NK-92 (cell line): ENCODE data around the gene ANKRD13C.
"Not testable (repeated sequence)": the region's sequence is repeated elsewhere in the genome, so short reads cannot be mapped to it uniquely, and the experiment has no call there.

Experiments
- DNase-seq: peaks from one replicate; lab custom pipeline; 2025; ENCODE audit not compliant: unreplicated experiment; lab: John Stamatoyannopoulos, UW

ANKRD13C gene

DNA sequence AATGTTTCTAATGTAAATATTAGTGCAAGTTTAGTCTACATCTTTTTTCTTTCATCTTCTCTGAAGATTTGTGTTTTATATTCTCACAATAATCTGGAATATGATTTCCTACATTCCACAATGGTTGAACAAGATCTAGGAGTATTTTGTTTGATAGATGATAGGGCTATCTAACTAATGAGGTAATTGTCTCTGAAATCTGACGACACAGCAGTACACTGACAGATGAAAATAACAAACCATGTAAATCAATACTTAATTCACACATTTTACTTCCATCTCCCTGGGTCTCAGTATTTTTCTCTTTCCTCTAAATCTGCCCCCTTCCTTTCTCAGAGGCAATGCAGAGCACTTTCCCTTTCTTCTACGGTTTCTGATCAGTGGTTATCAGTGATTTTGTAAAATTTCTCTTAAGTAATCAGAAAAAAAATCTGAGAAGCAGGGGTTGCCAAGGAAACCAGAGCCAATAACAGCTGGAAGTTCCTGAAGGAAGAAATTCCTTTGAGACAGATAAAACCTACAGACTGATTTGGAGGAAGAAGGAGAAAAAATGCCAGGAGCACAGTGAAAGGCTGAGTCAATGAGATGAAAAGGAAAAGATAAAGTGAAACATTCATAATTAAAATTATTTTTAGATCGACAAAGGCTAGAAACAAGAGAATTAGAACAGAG, 7.3 kb upstream of the ANKRD13C start:
- no peak for DNase-seq

GRCh38 chr1:70360321-70360720, 5.8 kb upstream of the ANKRD13C start:
- no peak for DNase-seq

DNA sequence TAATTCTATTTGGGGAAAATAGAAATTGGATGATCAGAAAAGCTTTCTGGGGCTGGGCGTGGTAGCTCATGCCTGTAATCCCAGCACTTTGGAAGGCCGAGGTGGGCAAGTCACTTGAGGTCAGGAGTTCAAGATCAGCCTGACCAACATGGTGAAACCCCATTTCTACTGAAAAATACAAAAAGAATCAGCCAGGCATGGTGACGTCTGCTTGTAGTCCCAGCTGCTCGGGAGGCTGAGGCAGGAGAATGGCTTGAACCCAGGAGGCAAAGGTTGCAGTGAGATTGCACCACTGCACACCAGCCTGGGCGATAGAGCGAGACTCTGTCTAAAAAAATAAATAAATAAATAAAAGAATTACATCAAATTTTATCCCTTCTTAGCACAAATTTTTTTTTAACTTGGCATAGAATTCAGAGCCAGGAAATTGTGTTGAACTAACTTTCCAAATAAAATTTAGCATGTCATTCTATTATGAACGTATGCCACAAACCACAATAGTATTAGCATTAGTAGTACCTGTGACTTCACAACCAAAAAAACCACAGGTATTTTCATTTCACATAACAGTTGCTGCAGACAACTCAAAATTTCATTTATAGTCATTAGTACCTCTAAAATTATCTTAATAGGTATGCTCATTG, 4.5 kb upstream of the ANKRD13C start:
- DNase-seq, result no peak

- DNase-seq, result no peak
These were observed 1.4 kb upstream of the ANKRD13C start for GRCh38 chr1:70355920-70356319.

GRCh38 chr1:70355111-70355407, 537 bp upstream of the ANKRD13C start:
- no peak for DNase-seq

GRCh38 chr1:70353601-70354331, 756 bp downstream of the ANKRD13C start:
- no peak for DNase-seq

- DNase-seq, result no peak
These were observed 1.5 kb downstream of the ANKRD13C start for GRCh38 chr1:70353044-70353443.

DNA sequence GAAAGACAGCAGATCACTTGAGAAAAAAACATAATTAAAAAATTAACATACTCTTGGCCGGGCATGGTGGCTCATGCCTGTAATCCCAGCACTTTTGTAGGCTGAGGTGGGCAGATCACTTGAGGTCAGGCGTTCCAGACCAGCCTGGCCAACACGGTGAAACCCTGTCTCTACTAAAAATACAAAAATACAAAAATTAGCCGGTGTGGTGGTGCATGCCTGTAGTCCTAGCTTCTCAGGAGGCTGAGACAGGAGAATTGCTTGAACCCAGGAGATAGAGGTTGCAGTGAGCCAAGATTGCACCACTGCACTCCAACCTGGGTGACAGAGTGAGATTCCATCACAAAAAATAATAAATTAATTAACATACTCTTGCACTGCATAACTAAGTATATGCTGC, 4.7 kb downstream of the ANKRD13C start:
- not testable (repeated sequence) for DNase-seq

DNA sequence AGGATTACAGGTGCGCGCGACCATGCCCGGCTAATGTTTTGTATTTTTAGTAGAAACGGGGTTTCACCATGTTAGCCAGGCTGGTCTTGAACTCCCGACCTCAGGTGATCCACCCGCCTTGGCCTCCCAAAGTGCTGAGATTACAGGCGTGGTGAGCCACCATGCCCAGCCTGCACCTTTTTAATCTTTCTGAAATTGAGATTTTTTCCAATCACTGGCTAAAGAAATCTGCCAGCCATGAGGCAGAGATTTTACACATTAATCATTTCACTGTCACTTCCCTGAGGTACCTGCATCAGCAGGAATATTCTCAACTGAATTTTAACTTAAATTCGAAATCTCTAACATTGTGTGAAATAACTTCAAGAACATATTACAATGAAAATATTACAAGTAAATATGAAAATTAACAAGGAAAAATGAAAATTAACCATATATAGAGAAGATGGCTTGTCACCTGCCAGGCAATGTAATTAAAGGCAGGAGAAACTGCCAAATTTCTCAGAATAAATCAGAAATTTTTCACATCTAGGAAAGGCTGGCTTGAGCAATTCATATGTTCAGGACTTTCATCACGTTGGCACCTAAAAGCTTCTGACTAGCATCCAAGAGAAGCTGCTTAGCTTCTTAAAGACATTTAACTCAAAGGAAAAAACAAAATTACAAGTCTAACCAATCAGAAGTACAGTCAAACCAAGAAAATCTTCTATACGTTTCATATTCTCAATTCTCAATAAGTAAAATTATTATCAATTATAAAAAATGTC, 5.9 kb downstream of the ANKRD13C start:
- no peak for DNase-seq

DNA sequence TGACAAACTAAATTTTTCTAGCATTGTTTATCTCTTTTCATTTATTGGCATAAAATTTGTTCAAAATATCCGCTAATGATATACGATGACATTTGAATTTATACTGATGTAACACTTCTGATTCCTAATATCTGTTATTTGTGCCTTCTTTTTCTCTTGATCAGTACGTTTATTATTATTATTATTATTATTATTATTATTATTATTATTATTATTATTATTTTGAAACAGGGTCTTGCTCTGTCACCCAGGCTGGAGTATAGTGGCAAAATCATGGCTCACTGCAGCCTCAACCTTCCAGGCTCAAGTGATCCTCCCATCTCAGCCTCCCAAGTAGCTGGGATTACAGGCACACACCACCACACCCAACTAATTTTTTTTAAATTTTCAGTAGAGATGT, 14.9 kb downstream of the ANKRD13C start:
- not testable (repeated sequence) for DNase-seq

DNA sequence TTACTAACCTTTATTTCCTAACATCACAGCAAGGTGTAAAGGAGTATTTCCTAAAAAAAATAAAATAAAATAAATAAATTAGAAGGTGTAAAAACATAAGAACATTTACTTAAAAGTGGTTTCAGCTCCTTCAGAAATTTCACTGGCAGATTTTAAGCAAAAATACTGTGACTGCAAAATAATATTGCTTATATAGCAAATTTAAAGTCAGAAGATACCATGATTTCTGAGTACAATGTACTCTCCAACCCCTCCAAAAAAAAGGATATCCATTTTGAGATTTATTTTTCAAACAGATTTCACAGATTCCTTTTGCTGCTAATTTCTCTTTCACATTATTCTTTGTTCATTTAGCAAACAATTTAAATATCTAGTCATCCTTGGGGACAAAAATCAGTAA, 18.5 kb downstream of the ANKRD13C start:
- DNase-seq, result no peak

GRCh38 chr1:70334436-70334835, 20.1 kb downstream of the ANKRD13C start:
- DNase-seq, result no peak

DNA sequence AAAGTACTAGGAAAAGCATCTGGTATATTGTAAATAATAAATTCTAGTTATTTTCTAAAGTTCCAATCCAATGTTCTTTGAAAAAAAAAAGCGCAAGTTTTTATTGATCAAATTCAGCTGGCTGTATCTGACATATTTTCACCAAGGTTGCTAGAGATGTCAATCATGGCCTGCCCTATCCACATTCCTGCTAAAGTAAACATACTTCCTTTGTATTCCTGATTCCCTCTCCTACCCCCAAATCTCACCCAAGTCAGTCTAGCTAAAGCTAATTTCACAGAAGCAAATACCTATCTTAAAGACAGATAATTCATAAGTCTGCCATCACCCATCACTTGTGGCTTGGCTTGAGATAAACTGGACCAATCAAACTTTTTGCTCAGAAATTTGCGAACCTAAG, 21.3 kb downstream of the ANKRD13C start:
- DNase-seq, result no peak

- DNase-seq, result no peak
These were observed 22.6 kb downstream of the ANKRD13C start for GRCh38 chr1:70331962-70332361.

DNA sequence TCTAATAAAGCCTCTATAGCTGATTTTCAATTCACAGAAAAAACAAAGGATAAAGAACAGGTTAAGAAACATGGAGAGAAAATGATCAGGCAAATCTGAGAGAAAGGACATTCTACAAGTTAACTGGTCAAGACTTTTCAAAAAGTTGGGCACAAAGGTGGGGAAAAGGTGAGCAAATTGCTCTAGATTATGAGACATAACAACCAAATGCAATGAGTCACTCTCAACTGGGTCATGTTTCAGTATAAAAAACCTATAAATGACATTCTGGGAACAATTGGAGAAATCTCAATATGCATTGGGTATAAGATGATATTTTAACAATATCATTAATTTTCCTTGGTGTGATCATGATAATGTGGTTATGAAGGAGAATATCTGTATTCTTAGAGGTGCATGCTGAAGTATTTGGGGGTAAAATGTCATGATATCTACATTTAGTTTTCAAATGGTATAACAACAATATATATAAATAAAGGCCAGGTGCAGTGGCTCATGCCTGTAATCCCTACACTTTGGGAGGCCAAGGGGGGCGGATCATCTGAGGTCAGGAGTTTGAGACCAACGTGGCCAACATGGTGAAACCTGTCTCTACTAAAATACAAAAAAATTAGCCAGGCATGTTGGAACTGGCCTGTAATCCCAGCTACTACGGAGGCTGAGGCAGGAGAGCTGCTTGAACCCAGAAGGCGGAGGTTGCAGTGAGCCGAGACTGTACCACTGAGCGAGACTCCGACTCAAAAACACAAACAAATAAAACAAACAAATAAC, 27.0 kb downstream of the ANKRD13C start:
- DNase-seq, result no peak

GRCh38 chr1:70324683-70325082, 29.8 kb downstream of the ANKRD13C start:
- no peak for DNase-seq

DNA sequence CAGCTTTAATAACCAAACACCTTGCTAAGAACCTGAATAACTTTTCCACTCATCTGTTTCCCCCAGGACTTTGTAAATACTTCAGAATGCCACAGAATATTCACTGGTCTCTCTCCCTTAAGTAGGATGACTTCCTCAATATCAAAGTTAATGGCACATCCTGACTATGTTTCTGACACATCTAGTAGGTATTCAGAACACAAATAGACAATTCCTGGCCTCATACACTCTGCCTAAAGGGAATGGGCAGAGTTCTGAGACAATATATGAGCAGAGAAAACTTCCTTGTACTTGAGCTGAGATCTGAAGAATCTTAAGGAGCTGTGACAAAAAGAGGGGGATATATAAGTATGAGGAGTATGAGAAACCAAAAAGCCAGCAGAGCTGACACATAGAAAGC, 34.8 kb downstream of the ANKRD13C start:
- DNase-seq, result no peak

DNA sequence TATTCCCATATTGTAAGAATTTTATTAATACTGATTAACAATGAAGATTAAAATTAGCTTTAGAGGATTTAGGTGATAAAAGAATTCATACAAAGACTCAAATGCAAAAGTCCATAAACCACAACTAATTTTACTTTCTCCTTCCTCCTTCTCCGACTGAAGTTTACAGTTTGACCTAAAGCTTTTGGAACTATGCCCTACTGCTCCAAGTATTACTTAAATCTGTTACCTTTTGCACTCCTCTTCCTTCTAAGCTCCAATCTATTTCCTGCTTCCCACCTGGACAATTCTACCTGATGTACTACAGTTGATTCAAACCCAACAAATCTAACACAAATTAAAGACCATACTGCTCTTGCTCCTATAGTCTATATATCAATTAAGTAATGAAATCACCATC, 36.3 kb downstream of the ANKRD13C start:
- no peak for DNase-seq

DNA sequence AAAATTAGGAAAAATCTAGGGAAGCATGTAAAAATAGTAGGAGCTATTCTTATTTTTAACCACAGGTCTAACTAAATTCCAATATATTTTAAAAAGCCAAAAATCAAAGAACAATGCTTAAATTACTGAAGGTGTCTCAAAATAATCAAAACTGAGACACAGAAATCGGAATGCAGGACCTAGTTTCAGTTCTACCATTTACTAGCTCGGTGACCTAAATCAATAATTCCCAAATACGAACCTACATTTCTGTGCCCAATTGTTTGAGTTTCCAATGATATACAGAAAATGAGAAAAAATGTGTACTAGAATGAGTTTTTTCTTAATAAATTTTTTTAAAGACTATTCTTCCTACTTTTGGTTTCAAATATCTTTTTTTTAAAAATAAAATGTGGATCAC, 37.4 kb downstream of the ANKRD13C start:
- no peak for DNase-seq

GRCh38 chr1:70315782-70316181, 38.7 kb downstream of the ANKRD13C start:
- no peak for DNase-seq

DNA sequence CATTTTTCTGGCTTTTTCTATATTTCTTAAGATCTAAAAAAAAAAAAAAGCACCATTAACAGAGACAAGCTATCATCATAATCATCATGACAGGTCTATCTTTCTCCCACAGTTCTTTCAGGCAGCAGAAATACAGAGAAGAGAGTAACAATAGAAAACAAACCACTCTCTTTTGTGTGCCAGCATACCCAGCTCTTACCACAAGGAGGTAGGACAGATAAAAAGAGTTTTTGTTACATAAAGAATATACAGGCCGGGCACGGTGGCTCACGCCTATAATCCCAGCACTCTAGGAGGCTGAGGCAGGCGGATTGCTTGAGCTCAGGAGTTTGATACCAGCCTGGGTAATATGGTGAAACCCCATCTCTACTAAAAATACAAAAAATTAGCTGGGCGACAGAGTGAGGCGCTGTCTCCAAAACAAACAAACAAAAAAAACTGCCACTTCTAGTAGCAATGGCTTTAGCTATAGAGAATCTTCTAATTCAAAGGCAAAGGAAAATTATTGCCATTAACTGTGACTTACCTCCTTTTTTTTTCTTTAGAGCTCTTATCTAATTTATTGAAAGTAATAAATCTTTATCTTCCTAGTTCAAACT, 39.7 kb downstream of the ANKRD13C start:
- DNase-seq, result no peak
